SK-N-SH treated with all-trans-retinoic acid at 6 μM for 48 hours (cell line): ENCODE data around the gene ADK.
A peak's percentile ranks its signal among the peaks of the same experiment; 100 is the strongest.
"Not testable (repeated sequence)": the region's sequence is repeated elsewhere in the genome, so short reads cannot be mapped to it uniquely, and the experiment has no call there.

Source experiments
- ATAC-seq: fragments of 200-7000 bp; cut with Tn5 transposase; 3 replicates; pipeline ENCODE4 v1.9.1; 2020; ENCODE audit warnings: mild to moderate bottlenecking, moderate library complexity
- ARNTL ChIP-seq: fragments of 450-650 bp; formaldehyde crosslinking; IDR thresholded peaks from 2 replicates; pipeline ENCODE4 v1.5.0; 2020; ENCODE audit warnings: low read depth, mild to moderate bottlenecking, moderate library complexity, borderline replicate concordance
- BACH2 ChIP-seq: fragments of 250-450 bp; sonication (Bioruptor Pico); IDR thresholded peaks from 2 replicates; pipeline ENCODE4 v1.9.0; 2021; ENCODE audit warnings: mild to moderate bottlenecking, borderline replicate concordance
- CSDC2 ChIP-seq: fragments of 250-450 bp; sonication (Bioruptor Pico); IDR thresholded peaks from 2 replicates; pipeline ENCODE4 v1.5.0; 2020; ENCODE audit warnings: mild to moderate bottlenecking, moderate library complexity
- ESRRG ChIP-seq: fragments of 250-450 bp; sonication (Bioruptor Pico); IDR thresholded peaks from 2 replicates; pipeline ENCODE4 v1.6.1; 2021; ENCODE audit warnings: mild to moderate bottlenecking
- GLIS3 ChIP-seq: fragments of 250-450 bp; sonication (Bioruptor Pico); IDR thresholded peaks from 2 replicates; pipeline ENCODE4 v1.5.0; 2020; ENCODE audit warnings: mild to moderate bottlenecking, moderate library complexity
- ISL1 ChIP-seq: fragments of 250-450 bp; sonication (Bioruptor Pico); IDR thresholded peaks from 2 replicates; pipeline ENCODE4 v2.1.2; 2022; ENCODE audit warnings: mild to moderate bottlenecking, moderate library complexity
- PPARA ChIP-seq: fragments of 250-450 bp; sonication (Bioruptor Pico); IDR thresholded peaks from 2 replicates; pipeline ENCODE4 v1.5.0; 2020; ENCODE audit warnings: mild to moderate bottlenecking, borderline replicate concordance
- RARB ChIP-seq: fragments of 250-450 bp; sonication (Bioruptor Pico); IDR thresholded peaks from 2 replicates; pipeline ENCODE4 v1.8.0; 2021; ENCODE audit warnings: mild to moderate bottlenecking, moderate library complexity
- SNAI2 ChIP-seq: fragments of 250-450 bp; sonication (Bioruptor Pico); IDR thresholded peaks from 2 replicates; pipeline ENCODE4 v1.5.0; 2020; ENCODE audit warnings: mild to moderate bottlenecking, moderate library complexity
- TOX ChIP-seq: fragments of 250-450 bp; sonication (Bioruptor Pico); IDR thresholded peaks from 2 replicates; pipeline ENCODE4 v1.8.0; 2021; ENCODE audit warnings: mild to moderate bottlenecking, moderate library complexity, borderline replicate concordance
- ZC3H10 ChIP-seq: fragments of 250-450 bp; sonication (Bioruptor Pico); IDR thresholded peaks from 2 replicates; pipeline ENCODE4 v1.5.1; 2021; ENCODE audit warnings: mild to moderate bottlenecking, moderate library complexity
- ZFP3 ChIP-seq: fragments of 250-450 bp; sonication (Bioruptor Pico); IDR thresholded peaks from 2 replicates; pipeline ENCODE4 v1.5.0; 2020; ENCODE audit warnings: mild to moderate bottlenecking, moderate library complexity
- ZFP30 ChIP-seq: fragments of 450-650 bp; formaldehyde crosslinking; IDR thresholded peaks from 2 replicates; pipeline ENCODE4 v1.5.0; 2022; ENCODE audit warnings: mild to moderate bottlenecking, moderate library complexity
- ZNF565 ChIP-seq: fragments of 450-650 bp; formaldehyde crosslinking; conservative IDR thresholded peaks from 2 replicates; pipeline ENCODE4 v1.5.0; 2020; ENCODE audit warnings: low read depth, mild to moderate bottlenecking, moderate library complexity
- ZNF70 ChIP-seq: fragments of 450-650 bp; formaldehyde crosslinking; IDR thresholded peaks from 2 replicates; pipeline ENCODE4 v1.5.0; 2020; ENCODE audit warnings: mild to moderate bottlenecking, moderate library complexity
- TF ChIP-seq, protein P1 (sequence below): fragments of 250-450 bp; sonication (Bioruptor Pico); IDR thresholded peaks from 2 replicates; pipeline ENCODE4 v1.5.0; 2020; ENCODE audit warnings: mild to moderate bottlenecking, moderate library complexity
- TF ChIP-seq, protein P2 (sequence below): fragments of 250-450 bp; sonication (Bioruptor Pico); IDR thresholded peaks from 2 replicates; pipeline ENCODE4 v1.5.1; 2021; ENCODE audit warnings: mild to moderate bottlenecking, moderate library complexity
- TF ChIP-seq, protein P3 (sequence below): fragments of 250-450 bp; sonication (Bioruptor Pico); IDR thresholded peaks from 2 replicates; pipeline ENCODE4 v1.8.0; 2021; ENCODE audit warnings: low read depth, mild to moderate bottlenecking, moderate library complexity, borderline replicate concordance
- TF ChIP-seq, protein P4 (sequence below): fragments of 250-450 bp; sonication (Bioruptor Pico); IDR thresholded peaks from 2 replicates; pipeline ENCODE4 v1.5.1; 2020; ENCODE audit warnings: low read depth, mild to moderate bottlenecking, moderate library complexity

ADK gene

DNA sequence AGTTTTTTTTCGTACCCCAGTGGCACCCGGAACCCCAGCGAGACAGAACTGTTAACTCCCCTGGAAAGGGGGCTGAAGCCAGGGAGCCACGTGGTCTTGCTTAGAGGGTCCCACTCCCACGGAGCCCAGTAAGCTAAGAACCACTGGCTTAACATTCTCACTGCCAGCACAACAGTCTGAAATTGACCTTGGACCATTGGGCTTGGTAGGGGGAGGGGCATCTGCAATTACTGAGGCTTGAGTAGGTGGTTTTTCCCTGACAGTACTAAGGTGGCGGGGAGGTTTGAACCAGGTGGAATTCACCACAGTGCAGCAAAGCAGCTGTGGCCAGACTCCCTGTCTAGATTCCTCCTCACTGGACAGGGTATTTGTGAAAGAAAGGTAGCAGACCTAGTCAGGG, 196.5 kb downstream of the ADK start:
- no peak for ATAC-seq

DNA sequence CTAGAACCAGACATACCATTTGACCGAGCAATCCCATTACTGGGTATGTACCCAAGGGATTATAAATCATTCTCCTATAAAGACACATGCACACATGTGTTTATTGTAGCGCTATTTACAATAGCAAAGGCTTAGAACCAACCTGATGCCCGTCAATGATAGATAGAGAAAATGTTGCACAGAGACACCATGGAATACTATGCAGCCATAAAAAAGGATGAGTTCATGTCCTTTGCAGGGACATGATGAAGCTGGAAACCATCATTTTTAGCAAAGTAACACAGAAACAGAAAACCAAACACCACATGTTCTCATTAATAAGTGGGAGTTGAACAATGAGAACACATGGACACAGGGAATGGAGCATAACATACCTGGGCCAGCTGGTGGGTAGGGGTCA, 202.0 kb downstream of the ADK start:
- not testable (repeated sequence) for ATAC-seq

More for the DNA sequence above, 196.5 kb downstream of the ADK start:
- TF ChIP-seq SNAI2 (CRISPR knock-in tag) (no peak), ZNF565 (CRISPR knock-in tag) (no peak), BACH2 (CRISPR knock-in tag) (no peak), ZFP30 (CRISPR knock-in tag) (no peak), TOX (CRISPR knock-in tag) (no peak), ZFP3 (CRISPR knock-in tag) (no peak), CSDC2 (CRISPR knock-in tag) (no peak)
- TF ChIP-seq, protein P1, sequence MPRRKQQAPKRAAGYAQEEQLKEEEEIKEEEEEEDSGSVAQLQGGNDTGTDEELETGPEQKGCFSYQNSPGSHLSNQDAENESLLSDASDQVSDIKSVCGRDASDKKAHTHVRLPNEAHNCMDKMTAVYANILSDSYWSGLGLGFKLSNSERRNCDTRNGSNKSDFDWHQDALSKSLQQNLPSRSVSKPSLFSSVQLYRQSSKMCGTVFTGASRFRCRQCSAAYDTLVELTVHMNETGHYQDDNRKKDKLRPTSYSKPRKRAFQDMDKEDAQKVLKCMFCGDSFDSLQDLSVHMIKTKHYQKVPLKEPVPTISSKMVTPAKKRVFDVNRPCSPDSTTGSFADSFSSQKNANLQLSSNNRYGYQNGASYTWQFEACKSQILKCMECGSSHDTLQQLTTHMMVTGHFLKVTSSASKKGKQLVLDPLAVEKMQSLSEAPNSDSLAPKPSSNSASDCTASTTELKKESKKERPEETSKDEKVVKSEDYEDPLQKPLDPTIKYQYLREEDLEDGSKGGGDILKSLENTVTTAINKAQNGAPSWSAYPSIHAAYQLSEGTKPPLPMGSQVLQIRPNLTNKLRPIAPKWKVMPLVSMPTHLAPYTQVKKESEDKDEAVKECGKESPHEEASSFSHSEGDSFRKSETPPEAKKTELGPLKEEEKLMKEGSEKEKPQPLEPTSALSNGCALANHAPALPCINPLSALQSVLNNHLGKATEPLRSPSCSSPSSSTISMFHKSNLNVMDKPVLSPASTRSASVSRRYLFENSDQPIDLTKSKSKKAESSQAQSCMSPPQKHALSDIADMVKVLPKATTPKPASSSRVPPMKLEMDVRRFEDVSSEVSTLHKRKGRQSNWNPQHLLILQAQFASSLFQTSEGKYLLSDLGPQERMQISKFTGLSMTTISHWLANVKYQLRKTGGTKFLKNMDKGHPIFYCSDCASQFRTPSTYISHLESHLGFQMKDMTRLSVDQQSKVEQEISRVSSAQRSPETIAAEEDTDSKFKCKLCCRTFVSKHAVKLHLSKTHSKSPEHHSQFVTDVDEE: no peak
- TF ChIP-seq, protein P2, sequence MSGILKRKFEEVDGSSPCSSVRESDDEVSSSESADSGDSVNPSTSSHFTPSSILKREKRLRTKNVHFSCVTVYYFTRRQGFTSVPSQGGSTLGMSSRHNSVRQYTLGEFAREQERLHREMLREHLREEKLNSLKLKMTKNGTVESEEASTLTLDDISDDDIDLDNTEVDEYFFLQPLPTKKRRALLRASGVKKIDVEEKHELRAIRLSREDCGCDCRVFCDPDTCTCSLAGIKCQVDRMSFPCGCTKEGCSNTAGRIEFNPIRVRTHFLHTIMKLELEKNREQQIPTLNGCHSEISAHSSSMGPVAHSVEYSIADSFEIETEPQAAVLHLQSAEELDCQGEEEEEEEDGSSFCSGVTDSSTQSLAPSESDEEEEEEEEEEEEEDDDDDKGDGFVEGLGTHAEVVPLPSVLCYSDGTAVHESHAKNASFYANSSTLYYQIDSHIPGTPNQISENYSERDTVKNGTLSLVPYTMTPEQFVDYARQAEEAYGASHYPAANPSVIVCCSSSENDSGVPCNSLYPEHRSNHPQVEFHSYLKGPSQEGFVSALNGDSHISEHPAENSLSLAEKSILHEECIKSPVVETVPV (CRISPR knock-in tag): no peak
- TF ChIP-seq, protein P3, sequence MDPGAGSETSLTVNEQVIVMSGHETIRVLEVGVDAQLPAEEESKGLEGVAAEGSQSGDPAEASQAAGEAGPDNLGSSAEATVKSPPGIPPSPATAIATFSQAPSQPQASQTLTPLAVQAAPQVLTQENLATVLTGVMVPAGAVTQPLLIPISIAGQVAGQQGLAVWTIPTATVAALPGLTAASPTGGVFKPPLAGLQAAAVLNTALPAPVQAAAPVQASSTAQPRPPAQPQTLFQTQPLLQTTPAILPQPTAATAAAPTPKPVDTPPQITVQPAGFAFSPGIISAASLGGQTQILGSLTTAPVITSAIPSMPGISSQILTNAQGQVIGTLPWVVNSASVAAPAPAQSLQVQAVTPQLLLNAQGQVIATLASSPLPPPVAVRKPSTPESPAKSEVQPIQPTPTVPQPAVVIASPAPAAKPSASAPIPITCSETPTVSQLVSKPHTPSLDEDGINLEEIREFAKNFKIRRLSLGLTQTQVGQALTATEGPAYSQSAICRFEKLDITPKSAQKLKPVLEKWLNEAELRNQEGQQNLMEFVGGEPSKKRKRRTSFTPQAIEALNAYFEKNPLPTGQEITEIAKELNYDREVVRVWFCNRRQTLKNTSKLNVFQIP (CRISPR knock-in tag): no peak
- TF ChIP-seq, protein P4, sequence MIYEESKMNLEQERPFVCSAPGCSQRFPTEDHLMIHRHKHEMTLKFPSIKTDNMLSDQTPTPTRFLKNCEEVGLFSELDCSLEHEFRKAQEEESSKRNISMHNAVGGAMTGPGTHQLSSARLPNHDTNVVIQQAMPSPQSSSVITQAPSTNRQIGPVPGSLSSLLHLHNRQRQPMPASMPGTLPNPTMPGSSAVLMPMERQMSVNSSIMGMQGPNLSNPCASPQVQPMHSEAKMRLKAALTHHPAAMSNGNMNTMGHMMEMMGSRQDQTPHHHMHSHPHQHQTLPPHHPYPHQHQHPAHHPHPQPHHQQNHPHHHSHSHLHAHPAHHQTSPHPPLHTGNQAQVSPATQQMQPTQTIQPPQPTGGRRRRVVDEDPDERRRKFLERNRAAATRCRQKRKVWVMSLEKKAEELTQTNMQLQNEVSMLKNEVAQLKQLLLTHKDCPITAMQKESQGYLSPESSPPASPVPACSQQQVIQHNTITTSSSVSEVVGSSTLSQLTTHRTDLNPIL (CRISPR knock-in tag): no peak
- TF ChIP-seq, all 23 proteins: peak for 0

DNA sequence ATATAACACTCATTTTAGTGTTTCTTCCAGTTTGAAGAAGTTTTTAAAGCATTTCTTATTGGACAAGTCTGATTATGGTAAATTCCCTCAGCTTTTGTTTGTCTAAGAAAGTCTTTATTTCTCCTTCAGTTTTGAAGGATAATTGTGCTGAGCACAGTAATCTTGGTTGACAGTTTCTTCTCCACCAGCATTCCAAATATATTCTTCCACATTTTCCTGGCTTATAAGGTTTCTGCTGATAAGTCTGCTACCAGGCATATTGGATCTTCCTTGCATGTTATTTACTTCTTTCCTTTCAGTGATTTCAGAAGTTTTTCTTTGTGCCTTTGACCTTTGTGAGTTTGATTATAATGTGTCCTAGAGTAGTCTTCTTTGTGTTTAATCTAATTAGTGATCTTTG, 210.7 kb downstream of the ADK start:
- TF ChIP-seq ISL1 (CRISPR knock-in tag) (no peak), ZFP30 (CRISPR knock-in tag) (peak; percentile 7; the same call in 1 of the 2 replicates)
- TF ChIP-seq, all 23 proteins: peak for 1
- no peak for ATAC-seq

DNA sequence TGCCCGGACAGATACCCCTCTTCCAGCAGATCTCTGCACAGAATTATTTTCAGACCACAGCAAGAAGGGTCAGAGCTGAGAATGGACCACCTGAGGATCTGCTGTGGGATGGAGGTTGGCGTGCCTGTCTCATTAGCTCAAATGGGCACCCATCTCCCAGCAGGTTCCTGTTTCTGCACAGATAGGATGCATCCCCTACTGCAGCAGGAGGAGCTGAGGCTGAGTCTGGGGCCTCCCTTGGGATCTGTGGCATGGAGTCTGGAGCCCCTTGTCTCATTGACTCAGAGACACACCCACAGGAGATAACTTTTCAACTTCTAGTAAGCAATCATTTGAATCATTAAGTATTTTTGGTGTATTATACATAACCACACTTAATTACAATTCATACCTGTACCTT, 212.7 kb downstream of the ADK start:
- ATAC-seq: no peak
- TF ChIP-seq GLIS3 (no peak), ARNTL (CRISPR knock-in tag) (no peak), RARB (no peak)
- TF ChIP-seq, protein P1: no peak

DNA sequence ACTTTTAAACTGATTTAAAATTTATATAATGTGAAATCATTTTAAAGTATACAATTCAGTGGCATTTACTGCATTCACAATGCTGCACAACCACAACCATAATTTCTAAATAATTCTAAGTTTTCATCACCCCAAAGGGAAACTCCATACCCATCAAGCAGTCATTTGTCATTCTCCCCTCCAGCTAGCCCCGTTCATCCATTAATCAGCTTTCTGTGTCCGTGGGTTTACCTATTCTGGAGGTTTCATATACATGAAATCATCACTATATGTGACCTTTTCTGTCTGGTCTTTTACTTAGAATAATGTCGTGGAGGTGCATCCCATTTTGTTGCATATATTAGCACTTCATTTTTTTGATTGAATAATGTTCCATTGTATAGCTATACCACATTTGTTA, 214.1 kb downstream of the ADK start:
- ATAC-seq: no peak
- TF ChIP-seq PPARA (CRISPR knock-in tag) (no peak), GLIS3 (no peak), ZNF565 (CRISPR knock-in tag) (no peak), BACH2 (CRISPR knock-in tag) (no peak), ZFP3 (CRISPR knock-in tag) (no peak), CSDC2 (CRISPR knock-in tag) (no peak), TOX (CRISPR knock-in tag) (no peak), ZNF70 (CRISPR knock-in tag) (no peak), ISL1 (CRISPR knock-in tag) (no peak), ARNTL (CRISPR knock-in tag) (no peak), ZFP30 (CRISPR knock-in tag) (no peak), ZC3H10 (no peak), ESRRG (CRISPR knock-in tag) (no peak)
- TF ChIP-seq, protein P3 (CRISPR knock-in tag): no peak
- TF ChIP-seq, protein P2 (CRISPR knock-in tag): no peak
